ENCODE results near the gene MPV17L2. TPM values are rescaled to one million over a fixed set of nuclear protein-coding genes. Genes with fewer than 3 reads are reported as not detected.

MPV17L2 gene
- polyA plus RNA-seq, 1 donor from 2014 or later, result 17.7 TPM

- H2AFZ ChIP-seq (ENCODE audit: low read depth, low read length), result peak overlapping the region; percentile 69
- no peaks in the 10 kb centered on the region for H3K79me2 ChIP-seq (replicated peaks; ENCODE audit: insufficient read depth, low read length)
- H3K9me3 ChIP-seq (ENCODE audit: low read length), result no peaks in the 10 kb centered on the region
- peak overlapping the region; percentile 66 for H3K4me3 ChIP-seq (ENCODE audit: low read length)
- TF ChIP-seq MXI1 (conservative IDR thresholded peaks at IDR 0.05; ENCODE audit: poor library complexity, severe bottlenecking), result peak; percentile 24
- TF ChIP-seq TAF1 (IDR thresholded peaks at IDR 0.05; ENCODE audit: low read depth), result no peak
- H3F3A ChIP-seq (ENCODE audit: insufficient read depth, low read length, poor library complexity, severe bottlenecking), result no peaks in the 10 kb centered on the region
- peaks cover 38% of the 10 kb centered on the region for H3K27me3 ChIP-seq (ENCODE audit: insufficient read depth, low read depth, low read length)
- H3K36me3 ChIP-seq (ENCODE audit: insufficient read depth, low read length), result no peaks in the 10 kb centered on the region
- H3K27ac ChIP-seq (ENCODE audit: low read length), result no peak overlapping the region
- H3K9me2 ChIP-seq (ENCODE audit: insufficient read depth, low read length), result no peaks in the 10 kb centered on the region
- no peak overlapping the region for H3K4me2 ChIP-seq (ENCODE audit: low read length)
- peak overlapping the region; percentile 60 for H3K9ac ChIP-seq (ENCODE audit: low read length)
- H4K20me1 ChIP-seq (ENCODE audit: insufficient read depth), result no peaks in the 10 kb centered on the region
Measured at GRCh38 chr19:18224525-18225354, 31.7 kb downstream of the MPV17L2 start.

- no peaks in the 10 kb centered on the region for H3K9me2 ChIP-seq (ENCODE audit: insufficient read depth, low read length)
- no peaks in the 10 kb centered on the region for H3K79me2 ChIP-seq (replicated peaks; ENCODE audit: insufficient read depth, low read length)
- peaks cover 39% of the 10 kb centered on the region for H3K27me3 ChIP-seq (ENCODE audit: insufficient read depth, low read depth, low read length)
- no peak overlapping the region for H3K27ac ChIP-seq (ENCODE audit: low read length)
- no peaks in the 10 kb centered on the region for H3F3A ChIP-seq (ENCODE audit: insufficient read depth, low read length, poor library complexity, severe bottlenecking)
- H3K9ac ChIP-seq (ENCODE audit: low read length), result peak overlapping the region; percentile 60
- no peak overlapping the region for H2AFZ ChIP-seq (ENCODE audit: low read depth, low read length)
- TF ChIP-seq EP300 (conservative IDR thresholded peaks at IDR 0.05; ENCODE audit: poor library complexity, severe bottlenecking) (no peak), EZH2 (IDR thresholded peaks at IDR 0.05; ENCODE audit: borderline replicate concordance, insufficient read depth, low read length, poor library complexity, severe bottlenecking) (no peak), RAD21 (conservative IDR thresholded peaks at IDR 0.05) (no peak), MXI1 (conservative IDR thresholded peaks at IDR 0.05; ENCODE audit: poor library complexity, severe bottlenecking) (no peak), SMC3 (conservative IDR thresholded peaks at IDR 0.05; ENCODE audit: poor library complexity) (no peak), CTCF (IDR thresholded peaks at IDR 0.05; ENCODE audit: poor library complexity, severe bottlenecking) (no peak), TAF1 (IDR thresholded peaks at IDR 0.05; ENCODE audit: low read depth) (no peak), REST (IDR thresholded peaks at IDR 0.05; ENCODE audit: borderline replicate concordance) (no peak), POLR2AphosphoS5 (IDR thresholded peaks at IDR 0.05) (no peak)
- peak overlapping the region; percentile 66 for H3K4me3 ChIP-seq (ENCODE audit: low read length)
- H4K20me1 ChIP-seq (ENCODE audit: insufficient read depth), result no peaks in the 10 kb centered on the region
- no peaks in the 10 kb centered on the region for H3K36me3 ChIP-seq (ENCODE audit: insufficient read depth, low read length)
- no peaks in the 10 kb centered on the region for H3K9me3 ChIP-seq (ENCODE audit: low read length)
- no peak overlapping the region for H3K4me2 ChIP-seq (ENCODE audit: low read length)
Measured at GRCh38 chr19:18225355-18225701, 32.3 kb downstream of the MPV17L2 start.
